ENCODE measurements around the gene STX1A.

Gene STX1A

GRCh38 chr7:73712773-73713172 lies 6.7 kb downstream of the STX1A start:
- no peak for DNase-seq

DNA sequence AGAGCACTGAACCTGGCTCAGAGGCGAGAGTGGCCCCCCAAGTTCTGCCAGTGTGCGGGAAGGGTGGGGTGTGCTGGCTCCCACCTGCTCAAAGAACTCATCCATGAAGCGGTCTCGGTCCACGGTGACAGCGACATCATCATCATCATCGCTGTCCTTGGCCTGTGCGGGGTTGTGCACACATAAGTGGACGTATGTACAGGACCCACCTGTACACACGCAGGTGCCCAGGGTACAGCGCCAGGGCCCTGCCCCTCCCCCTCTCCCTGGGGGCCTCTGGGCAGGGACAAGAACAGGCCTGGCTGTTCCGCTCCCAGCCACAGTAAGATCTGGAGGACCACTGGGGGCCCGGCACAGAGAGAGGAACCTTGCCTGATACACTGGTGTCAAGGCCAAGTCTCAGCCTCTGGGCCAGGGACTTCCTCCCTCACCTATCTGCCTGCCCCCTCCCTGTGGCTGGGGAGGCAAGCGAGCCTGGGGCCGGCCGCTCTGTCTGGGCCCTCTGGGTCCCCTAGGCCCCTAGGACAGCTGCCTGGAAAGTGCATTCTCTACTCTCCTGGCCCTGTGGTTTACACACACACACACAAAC lies 10.4 kb downstream of the STX1A start:
- DNase-seq, result no peak

GRCh38 chr7:73707045-73707631 lies 12.3 kb downstream of the STX1A start:
- DNase-seq, result peak in 46 of 58 donors; percentile 10 to 84 (median 55)

DNA sequence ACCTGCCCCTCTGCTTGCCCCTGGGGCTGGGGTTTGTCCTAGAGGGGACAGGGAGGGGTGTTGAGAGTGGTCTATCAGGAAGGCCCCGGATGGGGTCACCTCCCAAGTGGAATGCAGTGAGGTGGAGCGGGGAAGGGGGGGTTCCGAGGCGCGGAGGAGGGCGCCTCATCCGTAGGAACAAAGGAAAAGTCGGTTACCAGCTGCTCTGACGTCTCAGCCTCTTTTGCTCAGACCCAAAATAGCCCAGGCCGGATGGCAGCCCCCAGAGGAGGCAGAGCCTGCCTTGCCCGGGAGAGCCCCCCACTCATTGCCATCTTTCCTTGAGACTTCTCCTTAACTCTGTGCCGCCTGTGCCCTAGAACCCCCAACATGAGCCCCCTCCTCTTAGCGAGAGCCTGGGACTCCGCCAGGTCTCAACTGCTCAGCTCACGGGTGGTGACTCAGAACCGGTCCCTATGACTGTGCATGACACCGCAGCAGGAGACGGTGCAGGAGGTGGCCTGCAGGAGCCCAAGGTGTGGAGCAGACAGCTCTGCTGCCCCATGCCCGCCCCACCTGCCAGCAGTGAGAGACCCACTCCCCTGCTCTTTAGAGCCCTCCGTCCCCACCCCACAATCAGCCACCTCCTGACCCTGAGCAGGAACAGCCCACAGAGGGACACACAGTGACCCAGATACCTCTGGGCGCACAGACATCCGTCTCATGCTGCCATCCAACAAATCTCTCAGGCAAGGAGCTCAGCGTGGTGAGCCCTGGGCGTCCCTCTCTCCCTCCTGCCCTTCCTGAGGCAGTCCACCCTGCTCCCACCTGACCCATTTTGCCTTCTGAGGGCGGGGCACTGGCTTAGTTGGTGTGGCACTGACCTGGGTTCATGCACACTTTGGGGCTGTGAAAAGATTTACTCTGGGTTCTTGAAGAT lies 13.1 kb downstream of the STX1A start:
- peak in 18 of 58 donors; percentile 5 to 71 (median 38) for DNase-seq

DNA sequence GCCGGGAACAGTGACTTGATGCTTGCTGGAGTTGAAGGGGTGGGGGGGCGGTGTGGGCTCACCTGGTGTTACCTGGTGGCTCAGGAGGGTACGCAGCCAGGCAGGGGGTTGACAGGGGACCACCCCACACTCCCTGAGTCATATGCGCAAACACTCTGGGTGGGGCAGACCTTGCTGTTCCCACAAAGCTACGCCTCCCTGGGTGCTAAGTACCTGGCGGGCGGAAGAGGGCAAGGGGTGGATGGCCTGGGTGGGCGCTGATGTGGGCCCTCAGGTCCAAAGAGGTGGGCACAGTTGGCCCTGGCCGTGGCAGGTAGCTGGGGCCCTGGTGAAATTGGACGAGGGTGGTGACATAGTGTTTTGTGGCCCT lies 13.9 kb downstream of the STX1A start:
- no peak for DNase-seq

- peak in 37 of 58 donors; percentile 10 to 82 (median 48) for DNase-seq
Measured at GRCh38 chr7:73704640-73705550, 14.6 kb downstream of the STX1A start.

DNA sequence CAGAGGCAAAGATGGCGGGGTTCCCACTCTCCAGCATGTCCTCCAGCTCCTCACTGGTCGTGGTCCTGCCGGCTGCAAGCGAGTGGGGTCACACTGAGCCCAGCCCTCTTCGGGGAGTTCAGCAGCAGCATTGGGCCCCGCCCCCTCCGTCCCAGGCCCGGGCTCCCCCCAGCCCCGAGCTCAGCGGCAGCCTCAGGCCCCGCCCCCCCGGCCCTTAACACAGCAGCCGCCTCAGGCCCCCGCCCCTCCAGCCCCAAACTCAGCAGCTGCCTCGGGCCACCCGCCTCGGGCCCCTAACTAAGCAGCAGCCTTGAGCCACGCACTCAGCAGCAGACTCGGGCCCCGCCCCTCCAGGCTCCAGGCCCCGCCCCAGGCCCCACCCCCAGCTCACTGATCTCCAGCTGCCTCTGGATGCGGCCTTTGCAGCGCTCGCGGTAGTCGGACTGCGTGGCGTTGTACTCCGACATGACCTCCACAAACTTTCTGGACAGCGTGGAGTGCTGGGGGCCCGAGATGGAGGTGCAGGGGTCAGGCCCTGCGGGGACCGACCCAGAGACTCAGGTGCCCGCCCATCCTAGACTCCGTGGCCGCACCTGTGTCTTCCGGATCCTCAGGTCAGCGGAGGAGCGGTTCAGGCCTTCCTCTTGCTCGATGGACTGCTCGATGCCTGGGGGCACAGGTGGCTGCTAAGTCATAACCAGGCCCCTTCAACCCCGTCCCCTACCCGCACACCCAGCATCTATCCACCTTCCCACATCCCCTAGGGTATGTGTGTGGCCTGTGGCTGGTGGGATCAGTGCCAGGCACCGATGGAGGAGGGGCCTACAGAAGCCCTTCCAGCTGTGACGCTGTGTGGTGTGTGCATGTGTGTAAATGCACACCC lies 15.5 kb downstream of the STX1A start:
- peak in 19 of 58 donors; percentile 8 to 45 (median 24) for DNase-seq

GRCh38 chr7:73703225-73703624 lies 16.2 kb downstream of the STX1A start:
- DNase-seq, result no peak

DNA sequence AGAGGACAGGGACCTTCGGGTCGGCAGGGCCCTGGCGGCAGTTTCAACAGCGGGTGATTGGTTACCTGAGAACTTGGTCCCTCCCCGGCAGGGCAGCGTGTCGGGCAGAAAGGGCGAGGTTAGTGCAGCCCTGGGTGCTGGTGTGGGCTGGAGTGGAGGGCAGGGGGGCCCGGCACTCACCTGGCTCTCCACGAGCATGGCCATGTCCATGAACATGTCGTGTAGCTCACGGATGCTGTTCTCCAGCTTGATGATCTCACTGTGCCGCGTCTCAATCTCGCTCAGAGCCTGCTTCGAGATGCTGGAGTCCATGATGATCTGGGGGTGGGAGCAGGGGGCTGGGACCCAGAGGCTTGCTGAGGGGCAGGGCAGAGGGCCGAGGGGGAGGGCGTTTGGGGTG lies 16.8 kb downstream of the STX1A start:
- no peak for DNase-seq

DNA sequence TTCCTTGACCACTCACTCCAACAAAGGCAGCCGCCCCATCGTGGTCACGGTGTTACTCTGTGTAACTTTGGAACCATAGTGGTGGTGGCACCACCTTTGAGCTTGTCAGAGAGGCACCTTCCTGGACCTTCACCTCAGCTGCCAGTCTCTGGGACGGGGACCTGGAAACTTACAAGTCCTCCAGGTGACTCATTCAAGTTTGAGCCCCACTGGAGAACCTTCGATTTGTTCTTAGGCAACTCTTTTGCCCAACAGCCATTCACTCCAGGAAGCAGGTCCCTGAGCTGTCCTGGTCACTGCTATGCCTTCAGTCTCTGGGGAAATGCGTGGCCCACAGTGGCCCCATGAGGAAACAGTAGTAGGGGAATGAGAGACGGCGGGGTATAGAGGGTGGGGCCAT lies 17.2 kb downstream of the STX1A start:
- no peak for DNase-seq

GRCh38 chr7:73701357-73701995 lies 18.0 kb downstream of the STX1A start:
- peak in 22 of 58 donors; percentile 4 to 69 (median 30) for DNase-seq

GRCh38 chr7:73700581-73701134 lies 18.8 kb downstream of the STX1A start:
- no peak for DNase-seq

DNA sequence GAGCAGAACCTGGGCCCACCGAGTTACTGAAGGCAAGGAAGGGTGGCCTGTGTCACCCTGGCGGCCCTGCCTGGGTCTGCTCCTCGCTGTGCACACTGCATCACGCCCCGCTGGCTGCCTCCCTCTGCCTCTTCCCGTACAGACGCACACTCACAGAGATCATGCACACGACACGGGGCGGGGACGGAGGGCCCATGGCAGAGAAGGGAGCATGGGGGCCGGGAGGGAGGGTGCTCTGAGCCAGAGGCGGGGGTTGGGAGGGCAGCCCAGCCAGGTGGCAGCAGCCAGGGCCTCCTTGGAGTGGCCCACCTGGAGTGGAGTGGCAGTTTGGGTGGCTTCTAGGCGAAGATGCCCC lies 19.4 kb downstream of the STX1A start:
- no peak for DNase-seq

GRCh38 chr7:73699370-73700068 lies 19.9 kb downstream of the STX1A start:
- peak in 7 of 58 donors; percentile 3 to 19 (median 12) for DNase-seq

GRCh38 chr7:73698410-73698809 lies 21.1 kb downstream of the STX1A start:
- no peak for DNase-seq

DNA sequence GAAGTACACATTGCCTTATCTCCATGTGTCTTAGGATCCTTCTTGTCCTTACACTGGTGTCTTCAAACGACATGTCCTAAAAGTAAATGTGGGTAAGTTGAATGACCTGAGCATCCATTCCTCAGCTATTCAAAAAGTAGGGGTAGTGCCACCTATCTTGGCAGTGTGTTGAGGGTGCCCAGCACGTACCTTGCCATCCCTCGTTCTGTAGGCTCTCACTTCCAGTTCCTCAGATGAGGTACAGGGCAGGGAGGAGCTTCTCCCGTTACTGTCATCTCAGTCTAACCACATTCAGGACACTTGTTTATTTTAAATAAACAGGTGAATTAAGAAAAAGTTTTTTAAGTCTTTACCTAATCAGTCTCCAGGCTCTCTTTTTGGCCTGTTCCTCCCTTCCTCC lies 23.1 kb downstream of the STX1A start:
- no peak for DNase-seq

DNA sequence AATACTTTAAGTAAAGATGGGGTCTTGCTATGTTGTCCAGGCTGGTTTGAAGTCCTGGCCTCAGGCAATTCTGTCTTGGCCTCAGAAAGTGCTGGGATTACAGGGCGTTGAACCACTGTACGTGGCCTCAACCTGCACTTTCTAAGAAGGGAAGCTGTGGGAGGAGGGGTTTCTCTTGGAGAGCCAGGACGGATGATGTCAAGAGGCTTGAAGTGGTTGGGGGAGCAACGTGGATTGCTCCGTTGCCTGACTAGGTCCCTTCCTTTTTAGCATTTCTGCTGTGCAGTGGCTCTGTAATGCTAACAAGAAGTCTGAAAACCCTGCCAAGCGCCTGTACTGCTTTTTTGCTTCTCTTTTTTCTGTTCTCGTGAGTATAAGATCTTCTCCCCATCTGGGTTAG lies 28.8 kb downstream of the STX1A start:
- no peak for DNase-seq

GRCh38 chr7:73688288-73688687 lies 31.2 kb downstream of the STX1A start:
- DNase-seq, result no peak

- no peak for DNase-seq
Measured at GRCh38 chr7:73685311-73685710, 34.2 kb downstream of the STX1A start.

All from anterior cingulate cortex (tissue), 58 donors.